Islet of Langerhans (tissue), 1 donor: ENCODE data around the gene HOXC5.

Experiments
- FAIRE-seq: peaks from one replicate; lab custom pipeline; 2011; peaks lifted over from hg19 to GRCh38; lab: Jason Lieb, UNC

HOXC5 gene

GRCh38 chr12:54032627-54033100 lies at the start of gene HOXC5:
HOXC5 (plus strand) TSS chr12:54033050; CDS start chr12:54033123, 73 bp downstream.
- FAIRE-seq = no peak

- no peak for FAIRE-seq
Observed at GRCh38 chr12:53983568-53983949, 49.3 kb upstream of the HOXC5 start.

DNA sequence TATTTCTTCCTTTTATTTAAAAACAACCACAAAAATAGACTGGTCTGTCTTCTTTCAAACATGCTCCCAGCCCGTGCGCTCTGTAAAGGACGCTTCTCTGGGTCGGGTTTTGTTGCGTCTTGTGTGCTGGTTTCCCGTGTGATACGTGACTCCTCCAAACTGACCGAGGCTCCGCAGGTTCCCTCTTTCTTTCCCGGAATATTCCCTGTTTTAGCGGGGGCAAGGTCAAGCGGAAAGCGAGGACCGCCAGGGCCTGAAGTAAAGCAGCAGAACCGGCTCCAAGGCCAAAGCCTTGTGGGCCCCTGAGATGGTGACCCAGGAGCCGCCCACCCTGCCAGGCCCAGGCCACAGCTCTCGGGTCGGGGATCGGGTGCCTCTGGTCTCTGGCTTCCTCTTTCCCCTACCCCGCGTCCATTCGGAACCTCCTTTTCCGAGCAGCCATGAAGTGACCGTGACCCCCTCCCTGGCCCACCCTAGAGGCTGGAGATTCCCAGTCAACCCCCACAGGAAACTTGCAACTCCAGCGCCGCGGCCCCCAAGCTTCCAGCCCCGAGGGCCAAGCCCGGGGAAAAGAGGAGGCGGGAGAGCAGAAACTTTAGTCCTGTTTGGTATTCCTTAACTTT lies 48.8 kb upstream of the HOXC5 start:
- no peak for FAIRE-seq

DNA sequence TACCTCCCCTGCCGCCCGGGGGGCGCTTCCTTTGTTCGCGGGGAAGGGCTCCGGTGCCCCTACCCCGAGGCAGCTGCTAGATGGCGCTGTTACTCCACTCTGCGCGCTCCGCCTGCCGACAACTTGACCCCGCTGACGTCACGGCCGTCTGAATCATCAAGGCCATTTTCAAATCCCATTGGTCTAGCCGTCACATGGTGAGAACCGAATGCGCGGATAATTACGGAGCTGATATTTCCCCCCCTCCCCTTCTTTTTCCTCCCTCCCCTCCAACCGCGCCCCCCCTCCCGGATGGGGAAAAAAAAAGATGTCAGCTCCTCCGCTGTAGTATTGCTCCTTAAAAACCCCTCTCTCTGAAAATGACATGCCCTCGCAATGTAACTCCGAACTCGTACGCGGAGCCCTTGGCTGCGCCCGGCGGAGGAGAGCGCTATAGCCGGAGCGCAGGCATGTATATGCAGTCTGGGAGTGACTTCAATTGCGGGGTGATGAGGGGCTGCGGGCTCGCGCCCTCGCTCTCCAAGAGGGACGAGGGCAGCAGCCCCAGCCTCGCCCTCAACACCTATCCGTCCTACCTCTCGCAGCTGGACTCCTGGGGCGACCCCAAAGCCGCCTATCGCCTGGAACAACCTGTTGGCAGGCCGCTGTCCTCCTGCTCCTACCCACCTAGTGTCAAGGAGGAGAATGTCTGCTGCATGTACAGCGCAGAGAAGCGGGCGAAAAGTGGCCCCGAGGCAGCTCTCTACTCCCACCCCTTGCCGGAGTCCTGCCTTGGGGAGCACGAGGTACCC lies 47.8 kb upstream of the HOXC5 start, which contains the start of gene HOXC10:
Gene HOXC10 (plus strand): TSS at position 246 of the 791 bp plus-strand sequence. CDS start 114 bp downstream, at position 360.
- no peak for FAIRE-seq

DNA sequence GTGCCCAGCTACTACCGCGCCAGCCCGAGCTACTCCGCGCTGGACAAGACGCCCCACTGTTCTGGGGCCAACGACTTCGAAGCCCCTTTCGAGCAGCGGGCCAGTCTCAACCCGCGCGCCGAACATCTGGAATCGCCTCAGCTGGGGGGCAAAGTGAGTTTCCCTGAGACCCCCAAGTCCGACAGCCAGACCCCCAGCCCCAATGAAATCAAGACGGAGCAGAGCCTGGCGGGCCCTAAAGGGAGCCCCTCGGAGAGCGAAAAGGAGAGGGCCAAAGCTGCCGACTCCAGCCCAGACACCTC lies 47.2 kb upstream of the HOXC5 start:
- FAIRE-seq = no peak

DNA sequence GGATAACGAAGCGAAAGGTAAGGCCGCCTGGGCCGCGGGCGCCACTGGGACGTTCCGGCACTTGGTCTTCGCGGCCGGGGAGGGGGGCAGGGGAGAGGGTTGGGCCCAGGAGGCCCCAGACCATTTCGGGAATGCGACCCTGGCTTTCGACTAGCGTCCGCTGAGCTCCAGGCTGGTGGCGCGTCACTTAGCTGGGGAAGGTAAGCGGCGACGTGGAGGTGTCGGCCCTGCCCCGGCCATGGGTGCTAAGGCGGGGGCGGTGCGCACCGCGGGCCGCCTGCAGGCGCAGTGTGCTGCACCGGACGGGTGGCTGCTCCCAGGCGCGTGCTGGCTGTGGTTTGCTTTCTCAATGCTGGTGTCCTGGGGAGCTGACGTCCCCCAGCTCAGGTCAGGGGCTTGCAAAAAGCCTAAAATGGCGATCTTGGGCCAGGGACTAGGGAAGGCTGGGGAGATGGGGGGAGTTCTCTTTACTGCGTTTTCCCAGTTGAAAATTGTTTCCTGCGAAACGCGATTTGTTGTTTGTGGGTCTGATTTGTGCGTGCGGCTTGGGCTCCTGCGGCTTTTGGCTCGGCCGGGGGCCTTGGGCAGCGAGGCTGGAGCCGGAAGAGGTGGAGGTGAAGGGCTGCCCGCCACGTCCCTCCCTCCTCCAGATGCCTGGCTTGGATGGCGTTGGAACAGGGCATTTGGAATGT lies 46.7 kb upstream of the HOXC5 start:
- FAIRE-seq = no peak

DNA sequence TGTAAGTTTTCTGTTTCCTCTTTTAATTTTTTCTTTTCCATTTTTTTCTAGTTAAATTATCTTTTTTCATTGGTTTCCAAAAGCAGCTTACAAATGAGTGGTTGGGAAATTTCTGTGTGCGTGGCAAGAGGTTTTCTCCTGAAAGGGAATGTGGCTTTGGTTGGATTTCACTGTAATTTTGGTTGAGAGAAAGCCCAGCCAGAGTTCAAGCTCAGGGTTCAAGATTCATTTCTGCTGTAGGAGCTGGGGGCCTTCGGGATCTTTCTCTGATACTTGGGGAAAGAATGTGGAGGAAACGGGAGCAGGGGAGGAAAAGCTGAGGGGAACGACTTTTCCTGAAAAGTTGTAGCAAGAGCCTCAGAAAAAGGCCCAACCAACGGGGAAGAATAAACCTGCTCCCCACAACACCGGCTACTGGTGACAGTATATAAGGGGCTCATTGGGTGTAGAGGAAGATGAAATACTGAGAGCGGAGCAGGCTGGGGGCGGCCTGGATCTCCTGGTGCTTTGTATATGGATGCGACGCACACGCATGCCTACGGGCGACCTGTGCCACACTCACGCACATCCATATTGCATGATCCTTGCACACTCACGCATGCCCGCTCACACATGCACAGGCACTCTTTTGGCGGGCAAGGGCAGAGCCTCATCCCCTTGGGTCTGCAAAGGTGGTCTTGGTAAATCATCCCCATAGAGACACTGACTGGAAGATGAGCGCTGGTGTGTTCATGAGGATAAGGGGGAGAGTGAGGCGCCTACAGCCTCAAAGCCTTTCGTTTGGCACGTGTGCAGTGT lies 46.0 kb upstream of the HOXC5 start:
- no peak for FAIRE-seq

DNA sequence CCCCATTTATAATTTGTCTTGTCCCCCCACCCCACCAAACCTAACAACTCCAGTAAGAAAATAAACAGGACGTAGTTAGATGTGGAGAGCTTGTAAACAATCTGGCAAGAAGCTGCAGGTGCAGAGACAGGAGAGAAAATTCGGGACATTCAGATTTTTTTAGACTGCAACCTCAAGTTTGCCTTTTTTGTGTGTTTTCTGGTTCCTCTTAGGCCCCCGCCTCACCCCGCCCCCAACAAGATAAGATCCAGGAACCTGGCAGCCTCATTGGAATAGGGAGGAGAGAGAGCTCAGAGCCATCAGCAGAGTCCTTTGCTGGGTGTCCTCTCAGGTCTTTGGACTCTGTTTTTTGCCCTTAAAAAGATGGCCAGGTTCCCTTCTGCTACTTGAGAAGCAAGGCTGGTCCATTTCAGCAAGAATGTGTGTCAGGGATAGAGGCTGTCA lies 45.0 kb upstream of the HOXC5 start:
- no peak for FAIRE-seq

- no peak for FAIRE-seq
Observed at GRCh38 chr12:53988541-53989226, 44.2 kb upstream of the HOXC5 start.

- no peak for FAIRE-seq
Observed at GRCh38 chr12:53989227-53990113, 43.4 kb upstream of the HOXC5 start.

DNA sequence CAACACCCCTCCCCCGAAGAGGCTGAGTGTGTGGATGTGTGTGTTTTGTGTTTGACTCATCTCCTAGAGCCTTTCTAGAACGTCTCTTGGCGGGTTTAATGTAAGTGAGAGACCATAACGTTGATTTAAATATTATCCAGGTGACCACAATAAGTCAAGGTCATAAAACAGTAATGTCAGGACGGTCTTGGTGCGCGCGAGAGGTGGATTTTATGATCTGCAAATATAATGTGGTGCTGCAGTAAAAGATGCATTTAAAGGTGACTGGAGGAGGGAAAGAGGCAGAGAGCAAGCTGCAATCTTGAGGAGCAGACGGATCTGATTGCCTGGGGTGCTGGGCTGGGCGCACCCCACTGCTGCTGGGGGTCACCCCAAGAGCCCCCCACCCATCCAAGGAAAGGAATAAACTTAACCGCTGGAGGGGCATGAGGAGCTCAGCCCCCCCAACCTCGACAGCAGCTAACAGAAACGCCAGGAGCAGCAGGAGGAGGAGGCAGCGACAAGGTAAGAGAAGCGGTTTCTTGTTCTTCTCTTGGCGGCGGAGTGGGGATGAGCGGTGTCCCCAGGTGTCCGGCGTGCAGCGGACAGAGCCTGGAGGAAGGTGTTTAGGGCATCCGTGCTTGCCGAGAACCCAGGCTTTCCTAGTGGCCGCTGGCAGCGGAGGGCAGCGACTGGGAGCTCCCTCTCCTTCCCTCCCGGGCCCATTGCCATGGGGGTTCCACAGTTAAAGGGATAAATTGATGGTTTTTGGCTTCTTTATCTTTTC lies 42.4 kb upstream of the HOXC5 start:
- no peak for FAIRE-seq

DNA sequence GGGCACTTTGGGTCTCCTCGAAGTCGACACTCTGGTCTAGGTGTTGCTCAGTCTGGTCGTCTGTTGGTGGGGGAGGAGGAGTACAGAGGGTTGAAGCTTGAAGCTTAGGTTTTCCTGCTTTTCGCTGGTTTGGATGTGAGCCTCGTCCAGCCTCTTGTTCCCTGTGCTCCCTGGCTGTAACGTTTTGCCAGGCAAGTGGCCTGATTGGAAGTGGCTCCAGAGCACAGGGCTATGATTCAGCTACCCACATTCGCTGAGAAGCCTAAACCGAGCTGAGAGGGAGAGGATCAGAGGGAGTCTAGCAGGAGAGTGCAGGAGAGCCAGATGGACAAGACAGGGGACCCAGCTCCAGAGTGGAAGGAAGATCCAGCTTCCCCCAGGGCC lies 41.8 kb upstream of the HOXC5 start:
- no peak for FAIRE-seq

DNA sequence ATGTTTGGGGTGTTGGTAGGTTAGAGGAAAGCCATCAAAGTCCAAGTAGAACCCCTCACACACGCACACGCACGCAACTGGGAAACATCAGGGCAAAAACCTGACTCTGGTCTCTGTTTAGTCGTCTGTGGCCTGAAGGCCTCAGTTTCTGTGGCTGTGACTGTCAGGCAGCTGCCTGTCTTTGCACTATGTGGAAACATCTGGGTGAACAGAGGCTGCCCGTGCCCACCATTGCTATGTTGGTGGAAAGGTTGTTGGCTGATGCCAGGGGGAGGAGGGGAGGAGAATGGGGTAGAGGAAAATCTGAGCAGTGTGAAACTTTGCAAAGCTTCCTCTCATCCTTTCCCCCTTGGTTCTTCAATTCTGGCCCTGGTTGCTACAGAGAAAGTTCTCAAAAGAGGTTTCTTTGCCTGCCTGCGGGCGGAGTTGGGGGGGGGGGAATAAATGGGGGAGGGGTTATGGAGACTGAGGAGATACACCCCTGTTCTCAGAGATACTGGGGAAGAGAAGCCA lies 40.4 kb upstream of the HOXC5 start:
- no peak for FAIRE-seq

DNA sequence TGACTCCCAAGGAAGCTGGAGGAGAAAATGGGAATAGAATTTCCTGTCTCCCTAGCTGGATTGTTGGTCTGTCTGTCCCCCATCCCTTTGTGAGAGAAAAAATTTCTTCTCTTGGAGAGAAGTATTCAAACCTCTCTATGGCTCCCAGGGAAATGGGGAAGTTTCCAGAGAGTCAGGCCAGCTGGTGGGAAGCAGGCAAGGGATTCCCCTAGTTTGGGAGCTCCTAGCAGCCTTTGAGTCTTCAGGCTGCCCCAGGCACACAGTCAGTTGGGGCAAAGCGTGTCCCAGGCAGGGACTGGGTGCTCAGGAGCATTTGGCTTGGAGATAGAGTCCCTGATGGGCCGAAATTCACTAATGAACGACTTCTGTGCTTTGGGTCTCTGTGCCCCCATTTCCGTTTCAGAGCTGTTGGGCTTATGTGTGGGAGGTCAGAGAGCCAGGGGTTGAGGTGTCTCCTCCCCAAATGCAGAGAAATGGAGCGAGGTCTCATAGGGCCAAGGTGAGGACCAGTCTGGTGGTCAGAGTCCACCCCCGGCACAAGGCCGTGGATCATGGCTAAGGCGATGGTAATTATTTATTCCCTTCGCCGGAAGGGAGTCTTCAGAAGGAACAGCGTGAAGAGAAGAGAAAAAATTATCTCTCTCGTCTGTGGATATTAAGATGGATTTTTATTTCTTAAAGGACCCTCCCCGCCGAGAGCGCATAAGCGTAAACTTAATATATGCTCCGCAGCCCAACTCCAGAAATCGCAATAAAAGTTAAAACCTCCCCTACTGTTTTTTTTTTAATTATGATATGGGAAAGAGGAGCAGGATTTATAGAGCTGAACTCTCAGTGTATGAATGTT lies 39.5 kb upstream of the HOXC5 start:
- no peak for FAIRE-seq

DNA sequence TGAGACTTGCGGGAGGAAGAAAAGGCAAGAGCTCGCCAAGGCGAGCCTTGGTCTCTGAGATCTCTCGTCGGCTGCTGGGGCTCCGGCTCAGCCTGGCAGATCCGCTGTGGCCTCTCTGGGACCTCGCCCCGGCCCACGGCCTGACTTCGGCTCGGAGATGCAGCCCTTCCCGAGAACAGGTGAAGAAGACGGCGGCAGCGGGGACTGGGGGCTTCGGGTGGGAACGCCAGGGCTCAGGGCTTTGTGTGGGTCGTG lies 38.9 kb upstream of the HOXC5 start:
- no peak for FAIRE-seq

DNA sequence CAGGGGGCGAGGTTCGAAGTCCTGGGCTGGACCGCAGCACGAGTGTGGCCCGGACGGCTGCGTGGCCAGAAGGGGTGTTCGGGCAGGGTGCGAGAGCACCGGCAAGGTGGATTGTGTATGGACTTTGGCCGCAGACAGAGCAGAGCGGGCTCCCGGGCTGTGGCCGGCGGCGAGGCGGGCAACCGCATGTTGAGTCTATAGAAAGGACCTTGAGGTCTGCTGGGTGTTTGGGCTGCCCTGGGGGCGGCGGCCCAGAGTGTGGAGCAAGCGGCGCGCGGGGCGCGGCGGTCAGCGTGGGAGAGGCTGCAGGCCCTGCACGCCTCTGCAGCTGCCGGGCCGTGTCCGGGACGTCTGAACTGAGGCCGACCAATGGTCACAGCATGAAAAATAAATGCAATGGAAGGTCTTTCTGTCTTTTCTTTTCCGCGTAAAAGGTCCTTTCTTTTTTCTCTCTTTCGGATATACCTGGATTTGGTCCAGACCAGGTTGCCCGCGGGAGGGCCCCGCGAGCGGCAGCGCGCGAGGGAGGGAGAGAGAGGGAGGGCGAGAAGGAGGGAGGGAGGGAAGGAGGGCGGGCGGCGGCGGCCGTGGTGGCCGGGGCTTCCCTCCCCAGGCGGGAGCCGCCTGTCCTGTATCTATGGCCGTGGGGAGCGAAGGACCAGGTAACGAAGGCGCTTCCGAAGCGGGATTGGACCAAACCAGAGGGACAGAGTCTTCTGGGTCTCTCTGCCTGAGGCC lies 38.4 kb upstream of the HOXC5 start:
- FAIRE-seq = no peak

DNA sequence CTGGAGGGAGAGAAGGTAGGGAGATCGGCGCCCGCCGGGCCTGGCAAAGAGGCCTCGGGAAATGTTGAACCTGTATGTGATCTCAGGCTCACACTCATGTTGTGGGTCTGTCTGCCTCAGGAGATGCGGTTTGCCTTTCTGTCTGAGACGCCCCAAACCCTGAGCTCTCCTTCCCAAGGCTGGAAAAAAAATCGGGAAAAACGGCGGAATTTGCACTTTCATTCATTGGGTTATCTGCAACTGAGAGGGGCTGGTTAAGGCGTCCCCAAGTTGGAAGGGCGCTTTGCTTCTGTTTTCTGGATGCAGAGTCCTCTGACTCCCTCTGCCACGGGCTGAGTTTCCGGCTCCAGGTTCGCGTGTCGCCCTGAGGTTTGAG lies 37.9 kb upstream of the HOXC5 start:
- no peak for FAIRE-seq
